ENCODE data around the gene EHHADH. TPM values are rescaled to one million over a fixed set of nuclear protein-coding genes. Genes with fewer than 3 reads are reported as not detected.
A peak's percentile ranks its signal among the peaks of the same experiment; 100 is the strongest.

EHHADH gene
- total RNA-seq, 1 donor from 2014 or later, result 4.4 TPM

- H3K27me3 ChIP-seq (ENCODE audit: insufficient read depth, low read length), result no peaks in the 10 kb centered on the region
- no peaks in the 10 kb centered on the region for H3K36me3 ChIP-seq (ENCODE audit: insufficient read depth, low read length)
- no peak overlapping the region for H3K27ac Mint-ChIP-seq (ENCODE audit: unreplicated experiment)
- no peaks in the 10 kb centered on the region for H3K79me2 ChIP-seq (ENCODE audit: insufficient read depth, low read length)
- H2AFZ ChIP-seq (ENCODE audit: low read depth, low read length), result no peak overlapping the region
- H3K4me1 Mint-ChIP-seq (ENCODE audit: low read depth, unreplicated experiment), result peaks cover 2% of the 10 kb centered on the region
- no peaks in the 10 kb centered on the region for H3K4me1 ChIP-seq (ENCODE audit: insufficient read depth, low read length)
- H3K9me3 Mint-ChIP-seq (ENCODE audit: unreplicated experiment), result peaks cover 3% of the 10 kb centered on the region
- H3K27me3 Mint-ChIP-seq (ENCODE audit: low read depth, unreplicated experiment), result peaks cover 5% of the 10 kb centered on the region
- no peaks in the 10 kb centered on the region for H3K9me3 ChIP-seq (ENCODE audit: insufficient read depth, low read depth, low read length)
- no peak overlapping the region for H3K4me3 ChIP-seq (ENCODE audit: insufficient read depth, low read depth, low read length)
- H3K36me3 Mint-ChIP-seq (ENCODE audit: low read depth, unreplicated experiment), result peaks cover 2% of the 10 kb centered on the region
- no peak overlapping the region for H3K4me3 Mint-ChIP-seq (ENCODE audit: unreplicated experiment)
- no peak overlapping the region for H3K9ac ChIP-seq (ENCODE audit: low read length)
- H4K20me1 ChIP-seq (ENCODE audit: insufficient read depth, low read length), result no peaks in the 10 kb centered on the region
- H3K4me2 ChIP-seq (ENCODE audit: low read length), result no peak overlapping the region
- H3K27ac ChIP-seq (ENCODE audit: low read depth, low read length), result no peak overlapping the region
- FAIRE-seq, result no peak
- DNase-seq (ENCODE audit: low read depth), result no peak
- TF ChIP-seq EZH2 (IDR thresholded peaks at IDR 0.05; ENCODE audit: insufficient read depth, low read length), result no peak
- TF ChIP-seq CTCF (IDR thresholded peaks at IDR 0.05; ENCODE audit: insufficient read depth, low read depth, low read length), result no peak
Measured at GRCh38 chr3:185188816-185189215, 65.0 kb downstream of the EHHADH start.

- no peak overlapping the region for H3K4me3 Mint-ChIP-seq (ENCODE audit: unreplicated experiment)
- no peak overlapping the region for H2AFZ ChIP-seq (ENCODE audit: low read depth, low read length)
- no peak for DNase-seq (ENCODE audit: low read depth)
- no peaks in the 10 kb centered on the region for H3K79me2 ChIP-seq (ENCODE audit: insufficient read depth, low read length)
- H4K20me1 ChIP-seq (ENCODE audit: insufficient read depth, low read length), result no peaks in the 10 kb centered on the region
- H3K27me3 ChIP-seq (ENCODE audit: insufficient read depth, low read length), result no peaks in the 10 kb centered on the region
- no peak overlapping the region for H3K4me3 ChIP-seq (ENCODE audit: insufficient read depth, low read depth, low read length)
- no peaks in the 10 kb centered on the region for H3K4me1 ChIP-seq (ENCODE audit: insufficient read depth, low read length)
- no peak overlapping the region for H3K27ac ChIP-seq (ENCODE audit: low read depth, low read length)
- H3K9ac ChIP-seq (ENCODE audit: low read length), result no peak overlapping the region
- H3K27ac Mint-ChIP-seq (ENCODE audit: unreplicated experiment), result no peak overlapping the region
- no peaks in the 10 kb centered on the region for H3K9me3 ChIP-seq (ENCODE audit: insufficient read depth, low read depth, low read length)
- no peaks in the 10 kb centered on the region for H3K36me3 Mint-ChIP-seq (ENCODE audit: low read depth, unreplicated experiment)
- H3K27me3 Mint-ChIP-seq (ENCODE audit: low read depth, unreplicated experiment), result peaks cover 5% of the 10 kb centered on the region
- peaks cover 3% of the 10 kb centered on the region for H3K9me3 Mint-ChIP-seq (ENCODE audit: unreplicated experiment)
- no peak for TF ChIP-seq EZH2 (IDR thresholded peaks at IDR 0.05; ENCODE audit: insufficient read depth, low read length)
- TF ChIP-seq CTCF (IDR thresholded peaks at IDR 0.05; ENCODE audit: insufficient read depth, low read depth, low read length), result no peak
- no peak overlapping the region for H3K4me2 ChIP-seq (ENCODE audit: low read length)
- FAIRE-seq, result no peak
- H3K4me1 Mint-ChIP-seq (ENCODE audit: low read depth, unreplicated experiment), result peaks cover 2% of the 10 kb centered on the region
- H3K36me3 ChIP-seq (ENCODE audit: insufficient read depth, low read length), result no peaks in the 10 kb centered on the region
Measured at GRCh38 chr3:185187391-185187790, 66.5 kb downstream of the EHHADH start.

GRCh38 chr3:185176750-185177359, 77.0 kb downstream of the EHHADH start:
- H3K36me3 Mint-ChIP-seq (ENCODE audit: low read depth, unreplicated experiment), result no peaks in the 10 kb centered on the region

More at GRCh38 chr3:185176750-185177359, 77.0 kb downstream of the EHHADH start:
- Histone ChIP-seq H3K4me2 (ENCODE audit: low read length) (no peak overlapping the region), H3K9ac (ENCODE audit: low read length) (no peak overlapping the region), H3K79me2 (ENCODE audit: insufficient read depth, low read length) (no peaks in the 10 kb centered on the region), H3K9me3 (ENCODE audit: insufficient read depth, low read depth, low read length) (no peaks in the 10 kb centered on the region), H2AFZ (ENCODE audit: low read depth, low read length) (no peak overlapping the region), H3K36me3 (ENCODE audit: insufficient read depth, low read length) (no peaks in the 10 kb centered on the region), H3K4me1 (ENCODE audit: insufficient read depth, low read length) (peaks cover 4% of the 10 kb centered on the region), H3K4me3 (ENCODE audit: insufficient read depth, low read depth, low read length) (no peak overlapping the region), H4K20me1 (ENCODE audit: insufficient read depth, low read length) (no peaks in the 10 kb centered on the region), H3K27me3 (ENCODE audit: insufficient read depth, low read length) (peaks cover 8% of the 10 kb centered on the region), H3K27ac (ENCODE audit: low read depth, low read length) (no peak overlapping the region)
- FAIRE-seq (peak; percentile 39), DNase-seq (ENCODE audit: low read depth) (no peak)
- Mint-ChIP-seq H3K27me3 (ENCODE audit: low read depth, unreplicated experiment) (no peaks in the 10 kb centered on the region), H3K27ac (ENCODE audit: unreplicated experiment) (no peak overlapping the region), H3K9me3 (ENCODE audit: unreplicated experiment) (no peaks in the 10 kb centered on the region), H3K4me1 (ENCODE audit: low read depth, unreplicated experiment) (peaks cover 7% of the 10 kb centered on the region), H3K4me3 (ENCODE audit: unreplicated experiment) (no peak overlapping the region)
- TF ChIP-seq EZH2 (IDR thresholded peaks at IDR 0.05; ENCODE audit: insufficient read depth, low read length) (no peak), CTCF (IDR thresholded peaks at IDR 0.05; ENCODE audit: insufficient read depth, low read depth, low read length) (peak; percentile 78)

Measured in astrocyte (in vitro differentiated cells and primary cell).